Muscle layer of duodenum (tissue), 2 donors: Measurements from ENCODE around the gene ELP2.
A peak's percentile ranks its signal among the peaks of the same experiment; 100 is the strongest.

Experiments used
- H3K27ac ChIP-seq: one replicate; pipeline ENCODE4 v1.7.0; 2013; ENCODE audit warnings: mild to moderate bottlenecking, low read length
- H3K27me3 ChIP-seq: one replicate; pipeline ENCODE4 v1.7.0; 2013; ENCODE audit warnings: low read depth, mild to moderate bottlenecking, control low read depth, low read length
- H3K36me3 ChIP-seq, 2 donors: one replicate each; pipeline ENCODE4 v1.7.0; 2013; ENCODE audit warnings: low read length in 2 of 2, control low read depth in 1 of 2, mild to moderate bottlenecking in 1 of 2; ENCODE audit not compliant: insufficient read depth in 2 of 2, control insufficient read depth in 1 of 2
- H3K4me1 ChIP-seq, 2 donors: one replicate each; pipeline ENCODE4 v1.7.0; 2013; ENCODE audit warnings: low read length in 2 of 2, mild to moderate bottlenecking in 2 of 2, control low read depth in 1 of 2, moderate library complexity in 1 of 2; ENCODE audit not compliant: insufficient read depth in 2 of 2, control insufficient read depth in 1 of 2
- H3K4me3 ChIP-seq, 2 donors: one replicate each; pipeline ENCODE4 v1.7.0; 2013; ENCODE audit warnings: low read length in 2 of 2, low read depth in 1 of 2, mild to moderate bottlenecking in 1 of 2
- H3K9me3 ChIP-seq, 2 donors: one replicate each; pipeline ENCODE4 v1.7.0; 2013; ENCODE audit warnings: low read length in 2 of 2, control low read depth in 1 of 2, mild to moderate bottlenecking in 1 of 2; ENCODE audit not compliant: control insufficient read depth in 1 of 2
- donor health status: healthy.

The ELP2 gene

GRCh38 chr18:36139245-36139644 lies 9.5 kb downstream of the ELP2 start:
- H3K9me3 ChIP-seq = no peaks in the 10 kb centered on the region
- H3K4me1 ChIP-seq = no peaks in the 10 kb centered on the region
- H3K4me3 ChIP-seq = no peak overlapping the region
- H3K27me3 ChIP-seq = no peaks in the 10 kb centered on the region
- H3K36me3 ChIP-seq = peaks cover 30 to 37% of the 10 kb centered on the region in 2 donors
- H3K27ac ChIP-seq = no peak overlapping the region

GRCh38 chr18:36141576-36141975 lies 11.9 kb downstream of the ELP2 start:
- Histone ChIP-seq H3K4me3 (no peak overlapping the region), H3K27me3 (no peaks in the 10 kb centered on the region), H3K9me3 (no peaks in the 10 kb centered on the region), H3K27ac (no peak overlapping the region), H3K4me1 (no peaks in the 10 kb centered on the region), H3K36me3 (peaks cover 50 to 57% of the 10 kb centered on the region in 2 donors)

- Histone ChIP-seq H3K27me3 (no peaks in the 10 kb centered on the region), H3K36me3 (peaks cover 53 to 55% of the 10 kb centered on the region in 2 donors), H3K4me1 (no peaks in the 10 kb centered on the region), H3K27ac (no peak overlapping the region), H3K4me3 (no peak overlapping the region), H3K9me3 (no peaks in the 10 kb centered on the region)
Observed at GRCh38 chr18:36142751-36143150, 13.1 kb downstream of the ELP2 start.

GRCh38 chr18:36143391-36143790 lies 13.7 kb downstream of the ELP2 start:
- Histone ChIP-seq H3K4me3 (no peak overlapping the region), H3K27ac (no peak overlapping the region), H3K36me3 (peaks cover 50 to 55% of the 10 kb centered on the region in 2 donors), H3K4me1 (no peaks in the 10 kb centered on the region), H3K27me3 (no peaks in the 10 kb centered on the region), H3K9me3 (no peaks in the 10 kb centered on the region)

- Histone ChIP-seq H3K36me3 (peaks cover 48 to 92% of the 10 kb centered on the region in 2 donors), H3K27ac (no peak overlapping the region), H3K27me3 (no peaks in the 10 kb centered on the region), H3K4me1 (no peaks in the 10 kb centered on the region), H3K9me3 (no peaks in the 10 kb centered on the region), H3K4me3 (no peak overlapping the region)
Observed at GRCh38 chr18:36149514-36150289, 20.0 kb downstream of the ELP2 start.

GRCh38 chr18:36152781-36153180 lies 23.1 kb downstream of the ELP2 start:
- peaks cover 50 to 93% of the 10 kb centered on the region in 2 donors for H3K36me3 ChIP-seq
- no peak overlapping the region for H3K4me3 ChIP-seq
- H3K9me3 ChIP-seq = no peaks in the 10 kb centered on the region
- no peak overlapping the region for H3K27ac ChIP-seq
- H3K27me3 ChIP-seq = no peaks in the 10 kb centered on the region
- no peaks in the 10 kb centered on the region for H3K4me1 ChIP-seq

GRCh38 chr18:36153203-36153602 lies 23.5 kb downstream of the ELP2 start:
- Histone ChIP-seq H3K27me3 (no peaks in the 10 kb centered on the region), H3K27ac (peak overlapping the region; percentile 47), H3K4me3 (no peak overlapping the region), H3K4me1 (no peaks in the 10 kb centered on the region), H3K36me3 (peaks cover 50 to 90% of the 10 kb centered on the region in 2 donors), H3K9me3 (no peaks in the 10 kb centered on the region)

- H3K4me1 ChIP-seq = no peaks in the 10 kb centered on the region
- H3K27me3 ChIP-seq = no peaks in the 10 kb centered on the region
- peak overlapping the region; percentile 47 for H3K27ac ChIP-seq
- H3K36me3 ChIP-seq = peaks cover 50 to 84% of the 10 kb centered on the region in 2 donors
- H3K4me3 ChIP-seq = no peak overlapping the region
- no peaks in the 10 kb centered on the region for H3K9me3 ChIP-seq
Observed at GRCh38 chr18:36153771-36154170, 24.1 kb downstream of the ELP2 start.

- H3K4me1 ChIP-seq = no peaks in the 10 kb centered on the region
- H3K4me3 ChIP-seq = no peak overlapping the region
- no peak overlapping the region for H3K27ac ChIP-seq
- H3K36me3 ChIP-seq = peaks cover 50 to 81% of the 10 kb centered on the region in 2 donors
- H3K27me3 ChIP-seq = no peaks in the 10 kb centered on the region
- H3K9me3 ChIP-seq = no peaks in the 10 kb centered on the region
Observed at GRCh38 chr18:36155851-36156757, 26.4 kb downstream of the ELP2 start.

GRCh38 chr18:36157441-36157840 lies 27.7 kb downstream of the ELP2 start:
- no peak overlapping the region for H3K4me3 ChIP-seq
- H3K9me3 ChIP-seq = no peaks in the 10 kb centered on the region
- peaks cover 51 to 81% of the 10 kb centered on the region in 2 donors for H3K36me3 ChIP-seq
- peak overlapping the region; percentile 65 for H3K27ac ChIP-seq
- H3K27me3 ChIP-seq = no peaks in the 10 kb centered on the region
- no peaks in the 10 kb centered on the region for H3K4me1 ChIP-seq

GRCh38 chr18:36158266-36158867 lies 28.7 kb downstream of the ELP2 start:
- H3K27me3 ChIP-seq = no peaks in the 10 kb centered on the region
- H3K4me1 ChIP-seq = no peaks in the 10 kb centered on the region
- H3K4me3 ChIP-seq = no peak overlapping the region
- H3K9me3 ChIP-seq = no peaks in the 10 kb centered on the region
- H3K36me3 ChIP-seq = peaks cover 51 to 80% of the 10 kb centered on the region in 2 donors
- peak overlapping the region; percentile 65 for H3K27ac ChIP-seq
